T-cell (primary cell): ENCODE results near the gene THAP7. TPM values are rescaled to one million over a fixed set of nuclear protein-coding genes. Genes with fewer than 3 reads are reported as not detected.
"Not testable (repeated sequence)": the region's sequence is repeated elsewhere in the genome, so short reads cannot be mapped to it uniquely, and the experiment has no call there.

ENCODE experiments used
- ATAC-seq, 4 experiments: fragments of 200-7000 bp in 3 of 4; fragments of 150-1000 bp in 1 of 4; cut with Tn5 transposase; replicated peaks in 1 of 4; 1 replicate in 3 of 4; 2 replicates in 1 of 4; pipeline ENCODE4 v1.10.0; 2021; ENCODE audit warnings: moderate library complexity in 3 of 4, mild to moderate bottlenecking in 2 of 4, moderate number of reproducible peaks in 1 of 4
- CTCF ChIA-PET, 2 donors: fragments of 300-600 bp; sonication (Branson Sonifier 250); formaldehyde crosslinking; loops; one replicate each; lab custom pipeline; 2022; ENCODE audit warnings: antibody characterized with exemption in 2 of 2; lab: Charles Lee
- POLR2A ChIA-PET, 2 donors: fragments of 300-600 bp; sonication (Branson Sonifier 250); formaldehyde crosslinking; loops; one replicate each; lab custom pipeline; 2022; ENCODE audit warnings: antibody characterized with exemption in 2 of 2; lab: Charles Lee
- DNase-seq, 35 experiments: peaks; one replicate each; pipeline versions ENCODE4 v3.0.0 to v3.0.0-alpha.2; 2013 to 2023
- H3K27ac ChIP-seq: one replicate; pipeline ENCODE4 v1.5.1; 2013; ENCODE audit warnings: low read length
- H3K27me3 ChIP-seq, 2 experiments: replicated peaks in 1 of 2; 1 replicate in 1 of 2; 2 replicates in 1 of 2; pipeline versions ENCODE4 v1.6.1 to v1.7.0; 2013; ENCODE audit warnings: low read length in 1 of 2, mixed read lengths in 1 of 2; ENCODE audit not compliant: control insufficient read depth in 2 of 2, insufficient read depth in 2 of 2; ENCODE audit errors: extremely low read depth in 1 of 2
- H3K36me3 ChIP-seq, 2 donors: 1 replicate in 1 of 2; 2 replicates in 1 of 2; pipeline versions ENCODE4 v1.6.1 to v1.7.0; 2013; ENCODE audit warnings: low read length in 1 of 2; ENCODE audit not compliant: control insufficient read depth in 2 of 2, insufficient read depth in 1 of 2; ENCODE audit errors: extremely low read depth in 1 of 2
- H3K4me1 ChIP-seq, 2 experiments: 1 replicate in 1 of 2; 2 replicates in 1 of 2; pipeline versions ENCODE4 v1.6.1 to v1.7.0; 2013; ENCODE audit warnings: low read length in 2 of 2, mixed read lengths in 1 of 2; ENCODE audit not compliant: insufficient read depth in 2 of 2, control insufficient read depth in 1 of 2; ENCODE audit errors: extremely low read depth in 1 of 2
- H3K4me3 ChIP-seq, 2 donors: 1 replicate in 1 of 2; 2 replicates in 1 of 2; pipeline versions ENCODE4 v1.5.1 to v1.7.0; 2013; ENCODE audit warnings: mild to moderate bottlenecking in 2 of 2, low read length in 1 of 2, moderate library complexity in 1 of 2; ENCODE audit not compliant: control insufficient read depth in 1 of 2; ENCODE audit errors: extremely low read depth in 1 of 2
- H3K9me3 ChIP-seq: 2 replicates; pipeline ENCODE4 v1.7.0; 2013
- H3K27ac Mint-ChIP-seq, 2 donors: one replicate each; pipeline ENCODE4 v1.8.0; 2020 to 2021; ENCODE audit warnings: mild to moderate bottlenecking in 2 of 2, mixed read lengths in 2 of 2
- H3K27me3 Mint-ChIP-seq, 2 donors: one replicate each; pipeline ENCODE4 v1.8.0; 2021 to 2022; ENCODE audit warnings: mixed read lengths in 2 of 2
- H3K36me3 Mint-ChIP-seq: one replicate; pipeline ENCODE4 v1.8.0; 2021; ENCODE audit warnings: mixed read lengths
- H3K4me1 Mint-ChIP-seq, 3 donors: one replicate each; pipeline ENCODE4 v1.8.0; 2020 to 2022; ENCODE audit warnings: mixed read lengths in 3 of 3, mild to moderate bottlenecking in 1 of 3
- H3K4me3 Mint-ChIP-seq, 3 donors: one replicate each; pipeline ENCODE4 v1.8.0; 2020 to 2022; ENCODE audit warnings: mild to moderate bottlenecking in 3 of 3, mixed read lengths in 3 of 3, moderate library complexity in 3 of 3
- H3K9me3 Mint-ChIP-seq, 3 donors: one replicate each; pipeline ENCODE4 v1.8.0; 2020 to 2022; ENCODE audit warnings: mixed read lengths in 3 of 3
- WGBS: methylation state at CpG from one replicate; pipeline ENCODE4 v1.1.5; 2013; ENCODE audit warnings: missing lambda C conversion rate; ENCODE audit not compliant: insufficient coverage; 5-methylcytosine and 5-hydroxymethylcytosine counted together
- total RNA-seq, 35 experiments: library from RNA in 6 of 35; stranded (reverse) in 6 of 35; fragments of 120-200 nt in 1 of 35; gene quantifications; one replicate each; pipeline versions ENCODE4 v1.2.1 to v1.2.4 and lab custom pipeline; 2013 to 2026

Gene THAP7
- total RNA-seq, 5 donors from 2014 or later (not counting 1 experiment from before 2014, with no cell fraction given), result 46.4 to 61.1 (median 56.8) TPM

GRCh38 chr22:20973634-20974286, 28.2 kb downstream of the THAP7 start:
- no peak overlapping the region for H3K4me3 Mint-ChIP-seq
- no peaks in the 10 kb centered on the region for H3K36me3 Mint-ChIP-seq
- no peaks in the 10 kb centered on the region for H3K36me3 ChIP-seq
- no peak overlapping the region for H3K27ac Mint-ChIP-seq
- 90% methylated on average over 11 of the region's 21 CpGs for WGBS
- peaks cover 0 to 31% of the 10 kb centered on the region in 2 experiments for H3K27me3 ChIP-seq
- peaks cover 0 to 2% of the 10 kb centered on the region in 2 donors for H3K27me3 Mint-ChIP-seq
- CTCF ChIA-PET, result interaction anchor here in 1 of 2 donors (0.8 kb wide), 1 partner anchor 36 kb away, joined by 3 read pairs; no protein-coding TSS in a partner anchor
- H3K27ac ChIP-seq, result no peak overlapping the region
- no peak for DNase-seq
- POLR2A ChIA-PET, result no interaction called here
- no peaks in the 10 kb centered on the region for H3K9me3 Mint-ChIP-seq
- no peaks in the 10 kb centered on the region for H3K4me1 ChIP-seq
- no peak overlapping the region for H3K4me3 ChIP-seq
- no peaks in the 10 kb centered on the region for H3K9me3 ChIP-seq
- ATAC-seq, result no peak
- peaks cover under 1 to 1% (median under 1%) of the 10 kb centered on the region in 3 donors for H3K4me1 Mint-ChIP-seq

- peaks cover 0 to 25% of the 10 kb centered on the region in 2 experiments for H3K27me3 ChIP-seq
- H3K27ac Mint-ChIP-seq, result no peak overlapping the region
- H3K4me1 ChIP-seq, result no peaks in the 10 kb centered on the region
- ATAC-seq, result no peak
- ChIA-PET CTCF (no interaction called here), POLR2A (interaction anchor here in 1 of 2 donors (0.5 kb wide), 1 partner anchor 29 kb away, joined by 4 read pairs; no protein-coding TSS in a partner anchor)
- no peak for DNase-seq
- 20% methylated on average over 1 of the region's 21 CpGs for WGBS
- H3K4me1 Mint-ChIP-seq, result no peaks in the 10 kb centered on the region
- no peaks in the 10 kb centered on the region for H3K36me3 ChIP-seq
- H3K4me3 ChIP-seq, result no peak overlapping the region
- no peaks in the 10 kb centered on the region for H3K9me3 Mint-ChIP-seq
- H3K27me3 Mint-ChIP-seq, result peaks cover 0 to 2% of the 10 kb centered on the region in 2 donors
- H3K27ac ChIP-seq, result no peak overlapping the region
- no peaks in the 10 kb centered on the region for H3K36me3 Mint-ChIP-seq
- H3K4me3 Mint-ChIP-seq, result no peak overlapping the region
- H3K9me3 ChIP-seq, result no peaks in the 10 kb centered on the region
Observed at GRCh38 chr22:20972933-20973577, 28.9 kb downstream of the THAP7 start.

GRCh38 chr22:20972014-20972694, 29.8 kb downstream of the THAP7 start:
- CTCF ChIA-PET, H3K27ac Mint-ChIP-seq, POLR2A ChIA-PET, H3K36me3 ChIP-seq, H3K4me1 Mint-ChIP-seq, H3K4me1 ChIP-seq, H3K4me3 Mint-ChIP-seq, H3K27me3 Mint-ChIP-seq, H3K27ac ChIP-seq, H3K9me3 Mint-ChIP-seq, H3K36me3 Mint-ChIP-seq, H3K9me3 ChIP-seq, DNase-seq, H3K4me3 ChIP-seq, ATAC-seq: not testable (repeated sequence)
- WGBS, result 80% methylated on average over 3 of the region's 11 CpGs
- H3K27me3 ChIP-seq, result peaks cover 0 to 19% of the 10 kb centered on the region in 2 experiments

- H3K9me3 Mint-ChIP-seq, result no peaks in the 10 kb centered on the region
- no peaks in the 10 kb centered on the region for H3K4me1 Mint-ChIP-seq
Observed at GRCh38 chr22:20970939-20971657, 30.8 kb downstream of the THAP7 start.

GRCh38 chr22:20968281-20968977, 33.5 kb downstream of the THAP7 start:
- Histone ChIP-seq H3K9me3 (no peaks in the 10 kb centered on the region), H3K27ac (no peak overlapping the region), H3K4me1 (peaks cover 2 to 18% of the 10 kb centered on the region in 2 experiments), H3K4me3 (no peak overlapping the region), H3K27me3 (peaks cover 2 to 27% of the 10 kb centered on the region in 2 experiments), H3K36me3 (no peaks in the 10 kb centered on the region)
- no peaks in the 10 kb centered on the region for H3K9me3 Mint-ChIP-seq
- DNase-seq (no peak), ATAC-seq (no peak)
- 100% methylated on average over 1 of the region's 7 CpGs for WGBS
- H3K4me1 Mint-ChIP-seq, result peaks cover 9 to 12% (median 9%) of the 10 kb centered on the region in 3 donors
- no peaks in the 10 kb centered on the region for H3K36me3 Mint-ChIP-seq
- ChIA-PET POLR2A (no interaction called here), CTCF (no interaction called here)
- H3K27me3 Mint-ChIP-seq, result peaks cover 7 to 8% of the 10 kb centered on the region in 2 donors
- no peak overlapping the region for H3K27ac Mint-ChIP-seq
- H3K4me3 Mint-ChIP-seq, result no peak overlapping the region

More at GRCh38 chr22:20970939-20971657, 30.8 kb downstream of the THAP7 start:
- DNase-seq (no peak), ATAC-seq (no peak)
- WGBS, result 85% methylated on average over 1 of the region's 4 CpGs
- no peaks in the 10 kb centered on the region for H3K4me1 ChIP-seq
- no peak overlapping the region for H3K27ac ChIP-seq
- no peak overlapping the region for H3K4me3 Mint-ChIP-seq
- no peaks in the 10 kb centered on the region for H3K36me3 Mint-ChIP-seq
- no peaks in the 10 kb centered on the region for H3K36me3 ChIP-seq
- no peaks in the 10 kb centered on the region for H3K27me3 Mint-ChIP-seq
- CTCF ChIA-PET, result no interaction called here
- POLR2A ChIA-PET, result interaction anchor here in 1 of 2 donors (0.6 kb wide), 1 partner anchor 33 kb away, joined by 6 read pairs; no protein-coding TSS in a partner anchor
- H3K9me3 ChIP-seq, result no peaks in the 10 kb centered on the region
- peaks cover 0 to 13% of the 10 kb centered on the region in 2 experiments for H3K27me3 ChIP-seq
- no peak overlapping the region for H3K27ac Mint-ChIP-seq
- no peak overlapping the region for H3K4me3 ChIP-seq
